Activated CD4-positive, alpha-beta T cell treated with anti-CD3 and anti-CD28 coated beads, Interleukin-2, amount 10 ng/mL, durations not matched to agents 7 days and 5 days (primary cell): ENCODE measurements around the gene ECSIT. TPM values are rescaled to one million over a fixed set of nuclear protein-coding genes. Genes with fewer than 3 reads are reported as not detected.
"Not testable (repeated sequence)": the region's sequence is repeated elsewhere in the genome, so short reads cannot be mapped to it uniquely, and the experiment has no call there.

Source experiments
- CTCF ChIA-PET: fragments of 350-600 bp; sonication (Branson Sonifier 250); formaldehyde crosslinking; loops from one replicate; lab custom pipeline; 2021; ENCODE audit warnings: antibody characterized with exemption; lab: Charles Lee
- POLR2A ChIA-PET: fragments of 350-600 bp; sonication (Branson Sonifier 250); formaldehyde crosslinking; loops from one replicate; lab custom pipeline; 2021; ENCODE audit warnings: antibody characterized with exemption; lab: Charles Lee
- DNase-seq: peaks from one replicate; pipeline ENCODE4 v3.0.0-alpha.2; 2020
- H3K27ac Mint-ChIP-seq: one replicate; pipeline ENCODE4 v1.8.0; 2021; ENCODE audit warnings: mild to moderate bottlenecking, moderate library complexity, mixed read lengths
- H3K27me3 Mint-ChIP-seq: one replicate; pipeline ENCODE4 v1.8.0; 2021; ENCODE audit warnings: mixed read lengths
- H3K36me3 Mint-ChIP-seq: one replicate; pipeline ENCODE4 v1.8.0; 2021; ENCODE audit warnings: low read depth, mixed read lengths
- H3K4me1 Mint-ChIP-seq: one replicate; pipeline ENCODE4 v1.8.0; 2021; ENCODE audit warnings: mixed read lengths
- H3K4me3 Mint-ChIP-seq: one replicate; pipeline ENCODE4 v1.8.0; 2021; ENCODE audit warnings: mild to moderate bottlenecking, moderate library complexity, mixed read lengths
- H3K9me3 Mint-ChIP-seq: one replicate; pipeline ENCODE4 v1.8.0; 2021; ENCODE audit warnings: mixed read lengths
- microRNA-seq: library from miRNA; unstranded; fragments of <30 nt; microRNA quantifications from one replicate; pipeline ENCODE4 v1.2.0, GENCODE V29; 2021; ENCODE audit warnings: borderline microRNAs expressed, borderline replicate concordance
- total RNA-seq, 2 experiments: library from RNA; stranded (reverse); gene quantifications; one replicate each; pipeline ENCODE4 v1.2.3, GENCODE V29; 2021

The ECSIT gene
- total RNA-seq, 2 experiments from 2014 or later = 21.6 to 28.8 TPM

- DNase-seq, H3K9me3 Mint-ChIP-seq, POLR2A ChIA-PET, H3K4me3 Mint-ChIP-seq, CTCF ChIA-PET, H3K36me3 Mint-ChIP-seq, H3K27ac Mint-ChIP-seq, H3K4me1 Mint-ChIP-seq, H3K27me3 Mint-ChIP-seq: not testable (repeated sequence)
Observed at GRCh38 chr19:11458912-11459311, 70.0 kb downstream of the ECSIT start.

DNA sequence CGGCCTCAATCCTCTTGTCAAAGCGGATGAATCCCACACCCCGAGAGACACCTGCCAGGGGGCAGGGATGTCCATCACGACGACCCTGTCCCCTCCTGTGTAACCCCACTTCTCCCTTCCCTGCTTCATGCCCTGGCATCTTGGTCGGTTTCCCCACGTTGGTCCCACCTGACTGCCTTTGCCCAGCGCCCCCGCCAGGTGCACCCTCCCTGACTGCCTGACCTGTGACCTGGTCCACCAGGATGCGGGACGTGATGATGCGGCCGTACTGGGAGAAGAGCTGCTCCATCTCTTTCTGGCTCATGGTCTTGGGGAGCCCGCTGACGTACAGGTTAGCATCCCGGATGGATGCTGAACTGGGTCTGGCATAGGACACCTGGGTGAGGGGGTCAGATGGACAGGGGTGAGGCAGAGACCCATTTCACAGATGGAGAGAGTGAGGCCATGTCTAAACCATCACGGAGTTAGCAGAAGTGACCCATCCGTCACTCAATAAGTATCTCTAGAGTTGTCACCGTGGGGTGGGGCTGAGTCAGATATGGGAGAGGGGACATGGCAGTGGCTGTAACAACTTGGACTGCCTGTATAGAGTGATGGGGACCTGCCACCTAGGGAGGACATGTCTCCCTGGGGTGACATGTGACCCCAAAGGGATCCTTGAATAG, 70.6 kb downstream of the ECSIT start:
- Mint-ChIP-seq H3K27me3 (peaks cover 2% of the 10 kb centered on the region), H3K4me1 (no peaks in the 10 kb centered on the region), H3K9me3 (no peaks in the 10 kb centered on the region), H3K4me3 (no peak overlapping the region), H3K36me3 (no peaks in the 10 kb centered on the region), H3K27ac (no peak overlapping the region)
- ChIA-PET CTCF (no interaction called here), POLR2A (no interaction called here)
- no peak for DNase-seq

- Mint-ChIP-seq H3K27me3 (peaks cover 2% of the 10 kb centered on the region), H3K9me3 (no peaks in the 10 kb centered on the region), H3K36me3 (no peaks in the 10 kb centered on the region), H3K27ac (no peak overlapping the region), H3K4me1 (no peaks in the 10 kb centered on the region), H3K4me3 (no peak overlapping the region)
- DNase-seq = no peak
- ChIA-PET POLR2A (no interaction called here), CTCF (interaction anchor here (0.7 to 0.8 kb wide), 2 partner anchors 10 to 88 kb away, joined by 3 read pairs; no protein-coding TSS in a partner anchor)
Observed at GRCh38 chr19:11457831-11458230, 71.1 kb downstream of the ECSIT start.

GRCh38 chr19:11457115-11457514, 71.8 kb downstream of the ECSIT start:
- ChIA-PET CTCF (interaction anchor here (0.8 kb wide), 1 partner anchor 89 kb away, joined by 3 read pairs; no protein-coding TSS in a partner anchor), POLR2A (no interaction called here)
- no peaks in the 10 kb centered on the region for H3K9me3 Mint-ChIP-seq
- H3K27me3 Mint-ChIP-seq = peaks cover 2% of the 10 kb centered on the region
- no peak for DNase-seq
- no peaks in the 10 kb centered on the region for H3K36me3 Mint-ChIP-seq
- no peak overlapping the region for H3K27ac Mint-ChIP-seq
- no peak overlapping the region for H3K4me3 Mint-ChIP-seq
- H3K4me1 Mint-ChIP-seq = no peaks in the 10 kb centered on the region

DNA sequence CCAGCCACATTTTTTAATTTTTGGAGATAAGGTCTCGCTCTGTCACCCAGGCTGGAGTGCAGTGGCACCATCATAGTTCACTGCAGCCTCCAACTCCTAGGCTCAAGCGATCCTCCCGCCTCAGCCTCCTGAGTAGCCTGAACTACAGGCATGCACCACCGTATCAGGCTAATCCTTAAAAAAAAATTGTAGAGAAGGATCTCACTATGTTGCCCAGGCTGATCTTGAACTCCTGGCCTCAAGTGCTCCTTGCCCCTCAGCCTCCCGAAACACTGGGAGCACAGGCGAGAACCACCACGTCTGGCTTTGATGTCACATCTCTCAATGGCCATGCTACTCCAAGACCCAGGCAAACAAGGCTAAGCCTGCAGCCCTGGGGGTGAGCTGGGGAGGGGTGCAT, 72.3 kb downstream of the ECSIT start:
- POLR2A ChIA-PET = no interaction called here

More for the DNA sequence above, 72.3 kb downstream of the ECSIT start:
- Mint-ChIP-seq H3K27me3 (peaks cover 2% of the 10 kb centered on the region), H3K4me1 (no peaks in the 10 kb centered on the region), H3K9me3 (no peaks in the 10 kb centered on the region), H3K4me3 (no peak overlapping the region), H3K36me3 (no peaks in the 10 kb centered on the region), H3K27ac (no peak overlapping the region)
- CTCF ChIA-PET = interaction anchor here (0.5 kb wide), 1 partner anchor 612 kb away, joined by 3 read pairs; no protein-coding TSS in a partner anchor
- DNase-seq = no peak

Small RNA genes lying within 50 kb of the gene (microRNA-seq; reads per million reads assigned to microRNA genes)
- gene MIR7974 = 1.5 reads per million

Other genes with a start within 250 kb of the ECSIT start
- not detected for gene TSPAN16, start 233.0 kb downstream of the ECSIT start, total RNA-seq
- 1 to 10 TPM; 3.2 to 3.6 TPM for gene RAB3D, start 189.5 kb downstream of the ECSIT start, total RNA-seq
- 10 to 100 TPM; 25.9 to 26.7 TPM for gene TMEM205, start 182.9 kb downstream of the ECSIT start, total RNA-seq
- 10 to 100 TPM; 18.0 to 20.5 TPM for gene CCDC159, start 182.6 kb downstream of the ECSIT start, total RNA-seq
- gene PLPPR2, start 173.7 kb downstream of the ECSIT start, total RNA-seq = 1 to 10 TPM; 1.3 to 1.9 TPM
- gene SWSAP1, start 154.5 kb downstream of the ECSIT start, total RNA-seq = 1 to 10 TPM; 2.9 to 3.5 TPM
- gene EPOR, start 144.8 kb downstream of the ECSIT start, total RNA-seq = 1 to 10 TPM; 5.4 to 5.8 TPM
- gene RGL3, start 109.8 kb downstream of the ECSIT start, total RNA-seq = not detected
- not detected for gene ODAD3, start 94.0 kb downstream of the ECSIT start, total RNA-seq
- 100 to 1,000 TPM; 321 to 338 TPM for gene PRKCSH, start 93.5 kb downstream of the ECSIT start, total RNA-seq
- under 1 TPM in 1 of 2 experiments, not detected in 1; 0.50 TPM for gene ELAVL3, start 48.1 kb downstream of the ECSIT start, total RNA-seq
- 10 to 100 TPM; 21.4 to 24.4 TPM for gene ZNF653, start 23.3 kb downstream of the ECSIT start, total RNA-seq
- not detected for gene CNN1, start 9.7 kb upstream of the ECSIT start, total RNA-seq
- 10 to 100 TPM; 52.2 to 53.9 TPM for gene ELOF1, start 30.1 kb upstream of the ECSIT start, total RNA-seq
- gene ACP5, start 48.5 kb upstream of the ECSIT start, total RNA-seq = 10 to 100 TPM; 27.5 to 33.9 TPM
- 1 to 10 TPM; 4.6 to 4.7 TPM for gene ZNF627, start 68.3 kb upstream of the ECSIT start, total RNA-seq
- 1 to 10 TPM; 6.7 to 7.4 TPM for gene ZNF823, start 209.8 kb upstream of the ECSIT start, total RNA-seq
- 1 to 10 TPM; 7.3 to 8.2 TPM for gene ZNF441, start 237.9 kb upstream of the ECSIT start, total RNA-seq